ENCODE results near the gene SYT9. TPM values are rescaled to one million over a fixed set of nuclear protein-coding genes. Genes with fewer than 3 reads are reported as not detected.

The SYT9 gene
- total and polyA plus RNA-seq, 2 experiments from 2014 or later: not detected

GRCh38 chr11:7364660-7365059 is 113.0 kb downstream of the SYT9 start:
- TF ChIP-seq EZH2phosphoT487 (IDR thresholded peaks at IDR 0.05; ENCODE audit: insufficient read depth, low read depth) (no peak), EZH2 (IDR thresholded peaks at IDR 0.05; ENCODE audit: insufficient read depth, poor library complexity, severe bottlenecking) (no peak)
- Histone ChIP-seq H3K79me2 (ENCODE audit: insufficient read depth) (no peaks in the 10 kb centered on the region), H3F3A (ENCODE audit: insufficient read depth) (no peaks in the 10 kb centered on the region), H2AFZ (no peak overlapping the region), H3K9ac (no peak overlapping the region), H3K36me3 (ENCODE audit: low read depth) (no peaks in the 10 kb centered on the region), H3K4me2 (ENCODE audit: unreplicated experiment) (no peak overlapping the region), H3K9me2 (ENCODE audit: insufficient read depth) (no peaks in the 10 kb centered on the region), H4K20me1 (ENCODE audit: insufficient read depth) (no peaks in the 10 kb centered on the region), H3K27ac (no peak overlapping the region), H3K9me3 (ENCODE audit: low read depth) (no peaks in the 10 kb centered on the region), H3K27me3 (replicated peaks; ENCODE audit: insufficient read depth) (no peaks in the 10 kb centered on the region), H3K4me3 (no peak overlapping the region), H3K4me1 (ENCODE audit: insufficient read depth) (no peaks in the 10 kb centered on the region)
- 17 to 30% methylated on average over 1 of the region's 1 CpG for WGBS, 2 experiments (ENCODE audit: low coverage in 1 of 2, low lambda C conversion rate in 2 of 2, missing lambda C conversion rate in 2 of 2)
- DNase-seq: no peak
- in situ Hi-C loops (cut with MboI): no loop called here

DNA sequence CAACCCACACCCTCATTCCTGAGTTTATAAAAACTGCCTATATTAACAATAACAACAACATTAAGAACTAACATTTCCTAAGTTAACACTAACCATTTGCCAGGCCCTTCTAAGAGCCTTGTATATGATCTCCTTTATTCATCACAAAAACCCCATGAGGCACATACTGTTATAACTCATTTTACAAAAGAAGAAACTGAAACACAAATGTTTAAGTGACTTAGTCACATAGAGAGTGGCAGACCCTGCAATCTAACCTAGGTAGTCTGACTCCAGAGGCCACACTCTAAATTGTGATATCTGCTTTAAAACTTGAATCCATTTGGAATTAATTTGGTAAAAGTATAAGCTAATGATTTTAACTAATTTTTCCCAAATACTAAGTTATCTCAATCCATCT is 116.1 kb downstream of the SYT9 start:
- DNase-seq: no peak
- Histone ChIP-seq H3K9me2 (ENCODE audit: insufficient read depth) (no peaks in the 10 kb centered on the region), H3K4me1 (ENCODE audit: insufficient read depth) (no peaks in the 10 kb centered on the region), H3K9me3 (ENCODE audit: low read depth) (no peaks in the 10 kb centered on the region), H3K4me2 (ENCODE audit: unreplicated experiment) (no peak overlapping the region), H4K20me1 (ENCODE audit: insufficient read depth) (no peaks in the 10 kb centered on the region), H3K9ac (no peak overlapping the region), H3K79me2 (ENCODE audit: insufficient read depth) (no peaks in the 10 kb centered on the region), H3K4me3 (no peak overlapping the region), H3F3A (ENCODE audit: insufficient read depth) (no peaks in the 10 kb centered on the region), H3K27ac (no peak overlapping the region), H2AFZ (no peak overlapping the region), H3K36me3 (ENCODE audit: low read depth) (no peaks in the 10 kb centered on the region), H3K27me3 (replicated peaks; ENCODE audit: insufficient read depth) (no peaks in the 10 kb centered on the region)
- no peak for TF ChIP-seq EZH2phosphoT487 (IDR thresholded peaks at IDR 0.05; ENCODE audit: insufficient read depth, low read depth)
- no peak for TF ChIP-seq EZH2 (IDR thresholded peaks at IDR 0.05; ENCODE audit: insufficient read depth, poor library complexity, severe bottlenecking)
- in situ Hi-C loops (cut with MboI): no loop called here

DNA sequence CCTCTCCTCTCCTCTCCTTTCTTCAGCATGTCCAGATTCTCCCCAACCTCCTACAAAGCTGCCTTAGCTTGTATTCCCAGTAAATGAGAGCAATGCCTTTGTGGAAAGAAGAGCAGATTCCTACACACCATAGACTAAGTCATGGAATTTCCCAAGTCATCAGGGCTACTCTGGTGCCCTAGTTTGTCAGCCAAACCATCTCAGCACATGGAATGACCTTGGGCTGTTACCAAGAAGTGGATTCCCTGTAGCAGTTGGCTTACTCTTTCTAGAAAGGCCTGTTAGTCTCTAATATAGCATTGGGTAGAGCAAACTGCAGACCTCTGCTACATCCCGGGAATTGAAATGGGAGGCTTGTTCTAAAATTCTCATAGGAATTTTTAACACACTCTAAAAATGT is 124.7 kb downstream of the SYT9 start:
- Histone ChIP-seq H3K9me3 (ENCODE audit: low read depth) (no peaks in the 10 kb centered on the region), H3K4me3 (no peak overlapping the region), H3K9ac (no peak overlapping the region), H3K79me2 (ENCODE audit: insufficient read depth) (no peaks in the 10 kb centered on the region), H3F3A (ENCODE audit: insufficient read depth) (no peaks in the 10 kb centered on the region), H3K27ac (no peak overlapping the region), H3K9me2 (ENCODE audit: insufficient read depth) (no peaks in the 10 kb centered on the region), H3K27me3 (replicated peaks; ENCODE audit: insufficient read depth) (no peaks in the 10 kb centered on the region), H4K20me1 (ENCODE audit: insufficient read depth) (no peaks in the 10 kb centered on the region), H3K4me2 (ENCODE audit: unreplicated experiment) (no peak overlapping the region), H3K36me3 (ENCODE audit: low read depth) (no peaks in the 10 kb centered on the region), H3K4me1 (ENCODE audit: insufficient read depth) (no peaks in the 10 kb centered on the region), H2AFZ (no peak overlapping the region)
- no peak for DNase-seq
- WGBS, 2 experiments (ENCODE audit: low coverage in 1 of 2, low lambda C conversion rate in 2 of 2, missing lambda C conversion rate in 2 of 2): 50% methylated on average over 1 of the region's 1 CpG
- no peak for TF ChIP-seq EZH2phosphoT487 (IDR thresholded peaks at IDR 0.05; ENCODE audit: insufficient read depth, low read depth)
- no peak for TF ChIP-seq EZH2 (IDR thresholded peaks at IDR 0.05; ENCODE audit: insufficient read depth, poor library complexity, severe bottlenecking)
- in situ Hi-C loops (cut with MboI): no loop called here

GRCh38 chr11:7381937-7382336 is 130.2 kb downstream of the SYT9 start:
- Histone ChIP-seq H3F3A (ENCODE audit: insufficient read depth) (no peaks in the 10 kb centered on the region), H4K20me1 (ENCODE audit: insufficient read depth) (no peaks in the 10 kb centered on the region), H3K9me2 (ENCODE audit: insufficient read depth) (no peaks in the 10 kb centered on the region), H3K79me2 (ENCODE audit: insufficient read depth) (no peaks in the 10 kb centered on the region), H3K4me3 (no peak overlapping the region), H3K36me3 (ENCODE audit: low read depth) (no peaks in the 10 kb centered on the region), H3K9me3 (ENCODE audit: low read depth) (no peaks in the 10 kb centered on the region), H3K4me1 (ENCODE audit: insufficient read depth) (no peaks in the 10 kb centered on the region), H3K9ac (no peak overlapping the region), H3K27me3 (replicated peaks; ENCODE audit: insufficient read depth) (no peaks in the 10 kb centered on the region), H3K27ac (no peak overlapping the region), H3K4me2 (ENCODE audit: unreplicated experiment) (no peak overlapping the region), H2AFZ (no peak overlapping the region)
- no peak for TF ChIP-seq EZH2 (IDR thresholded peaks at IDR 0.05; ENCODE audit: insufficient read depth, poor library complexity, severe bottlenecking)
- TF ChIP-seq EZH2phosphoT487 (IDR thresholded peaks at IDR 0.05; ENCODE audit: insufficient read depth, low read depth): no peak
- in situ Hi-C loops (cut with MboI): no loop called here
- DNase-seq: no peak
- WGBS, 2 experiments (ENCODE audit: low coverage in 1 of 2, low lambda C conversion rate in 2 of 2, missing lambda C conversion rate in 2 of 2): 28 to 38% methylated on average over 2 of the region's 2 CpGs

DNA sequence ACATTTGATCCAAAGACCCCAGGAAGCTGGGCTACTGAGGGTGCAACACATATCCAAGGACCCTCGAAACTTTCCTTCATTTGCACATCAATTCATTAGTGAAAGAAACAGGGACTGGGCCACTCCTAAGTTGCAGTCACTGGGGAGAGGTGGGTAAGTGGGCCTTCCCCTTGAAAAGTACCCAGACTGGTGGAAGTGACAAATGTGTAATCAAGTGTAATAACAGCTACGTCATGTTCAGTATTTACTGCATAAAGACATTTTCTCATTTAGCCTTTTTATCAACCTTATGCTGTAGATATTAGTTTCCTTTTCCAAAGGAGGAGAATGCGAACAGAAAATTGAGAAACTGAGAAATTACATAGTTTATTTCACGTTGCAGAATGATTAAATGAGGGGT is 131.7 kb downstream of the SYT9 start:
- H3K4me1 ChIP-seq (ENCODE audit: insufficient read depth): no peaks in the 10 kb centered on the region
- 15 to 18% methylated on average over 4 of the region's 4 CpGs for WGBS, 2 experiments (ENCODE audit: low coverage in 1 of 2, low lambda C conversion rate in 2 of 2, missing lambda C conversion rate in 2 of 2)
- no peaks in the 10 kb centered on the region for H3K9me2 ChIP-seq (ENCODE audit: insufficient read depth)
- no peak overlapping the region for H2AFZ ChIP-seq
- in situ Hi-C loops (cut with MboI): no loop called here
- H3K36me3 ChIP-seq (ENCODE audit: low read depth): no peaks in the 10 kb centered on the region
- no peak for TF ChIP-seq EZH2phosphoT487 (IDR thresholded peaks at IDR 0.05; ENCODE audit: insufficient read depth, low read depth)
- no peak for TF ChIP-seq EZH2 (IDR thresholded peaks at IDR 0.05; ENCODE audit: insufficient read depth, poor library complexity, severe bottlenecking)
- no peak overlapping the region for H3K27ac ChIP-seq
- no peaks in the 10 kb centered on the region for H3F3A ChIP-seq (ENCODE audit: insufficient read depth)
- H3K27me3 ChIP-seq (replicated peaks; ENCODE audit: insufficient read depth): no peaks in the 10 kb centered on the region
- no peak for DNase-seq
- H3K4me2 ChIP-seq (ENCODE audit: unreplicated experiment): no peak overlapping the region
- no peaks in the 10 kb centered on the region for H4K20me1 ChIP-seq (ENCODE audit: insufficient read depth)
- H3K9me3 ChIP-seq (ENCODE audit: low read depth): no peaks in the 10 kb centered on the region
- no peaks in the 10 kb centered on the region for H3K79me2 ChIP-seq (ENCODE audit: insufficient read depth)
- no peak overlapping the region for H3K9ac ChIP-seq
- H3K4me3 ChIP-seq: no peak overlapping the region
